Endothelial cell (in vitro differentiated cells): ENCODE data around the gene GRIP1. TPM values are rescaled to one million over a fixed set of nuclear protein-coding genes. Genes with fewer than 3 reads are reported as not detected.

ENCODE experiments used
- DNase-seq: peaks from one replicate; pipeline ENCODE4 v3.0.0; 2021; ENCODE audit warnings: low spot score
- H3K27ac Mint-ChIP-seq: one replicate; pipeline ENCODE4 v1.8.0; 2021; ENCODE audit warnings: mixed read lengths, inconsistent platforms; ENCODE audit not compliant: unreplicated experiment
- H3K27me3 Mint-ChIP-seq: one replicate; pipeline ENCODE4 v1.8.0; 2021; ENCODE audit warnings: mild to moderate bottlenecking, moderate library complexity, mixed read lengths, inconsistent platforms; ENCODE audit not compliant: unreplicated experiment
- H3K36me3 Mint-ChIP-seq: one replicate; pipeline ENCODE4 v1.8.0; 2021; ENCODE audit warnings: mild to moderate bottlenecking, low read depth, mixed read lengths, inconsistent platforms; ENCODE audit not compliant: unreplicated experiment
- H3K4me1 Mint-ChIP-seq: one replicate; pipeline ENCODE4 v1.8.0; 2021; ENCODE audit warnings: mild to moderate bottlenecking, mixed read lengths, inconsistent platforms; ENCODE audit not compliant: unreplicated experiment
- H3K4me3 Mint-ChIP-seq: one replicate; pipeline ENCODE4 v1.8.0; 2021; ENCODE audit warnings: mild to moderate bottlenecking, mixed read lengths, inconsistent platforms; ENCODE audit not compliant: unreplicated experiment
- H3K9me3 Mint-ChIP-seq: one replicate; pipeline ENCODE4 v1.8.0; 2021; ENCODE audit warnings: mixed read lengths, inconsistent platforms; ENCODE audit not compliant: unreplicated experiment
- CTCF ChIP-seq: fragments of 200-600 bp; sonication (generic); IDR thresholded peaks from one replicate; pipeline ENCODE4 v1.5.0; 2021; ENCODE audit warnings: antibody characterized with exemption; ENCODE audit not compliant: unreplicated experiment
- total RNA-seq: library from RNA; stranded (reverse); fragmentation: NEBNext Ultra II Directional; extraction: Animal tissue kit (Norgen Biotek cat#: 25700); gene quantifications from one replicate; pipeline ENCODE4 v1.2.1, GENCODE V29; 2021; ENCODE audit not compliant: unreplicated experiment

The GRIP1 gene
- total RNA-seq, 1 donor from 2014 or later = 36.2 TPM

GRCh38 chr12:66629138-66629870 lies 49.6 kb downstream of the GRIP1 start:
- H3K36me3 Mint-ChIP-seq = no peaks in the 10 kb centered on the region
- no peak overlapping the region for H3K27ac Mint-ChIP-seq
- H3K9me3 Mint-ChIP-seq = no peaks in the 10 kb centered on the region
- peaks cover 14% of the 10 kb centered on the region for H3K4me1 Mint-ChIP-seq
- H3K27me3 Mint-ChIP-seq = no peaks in the 10 kb centered on the region
- TF ChIP-seq CTCF = no peak
- no peak for DNase-seq
- no peak overlapping the region for H3K4me3 Mint-ChIP-seq

- H3K27ac Mint-ChIP-seq = no peak overlapping the region
- no peak for DNase-seq
These were observed 50.9 kb downstream of the GRIP1 start for GRCh38 chr12:66627988-66628317.

GRCh38 chr12:66627270-66627987 lies 51.4 kb downstream of the GRIP1 start:
- Mint-ChIP-seq H3K27me3 (no peaks in the 10 kb centered on the region), H3K27ac (no peak overlapping the region), H3K36me3 (no peaks in the 10 kb centered on the region), H3K4me3 (no peak overlapping the region), H3K9me3 (no peaks in the 10 kb centered on the region), H3K4me1 (peaks cover 14% of the 10 kb centered on the region)
- no peak for DNase-seq
- TF ChIP-seq CTCF = no peak

More at GRCh38 chr12:66627988-66628317, 50.9 kb downstream of the GRIP1 start:
- H3K36me3 Mint-ChIP-seq = no peaks in the 10 kb centered on the region
- no peak overlapping the region for H3K4me3 Mint-ChIP-seq
- peaks cover 14% of the 10 kb centered on the region for H3K4me1 Mint-ChIP-seq
- no peaks in the 10 kb centered on the region for H3K27me3 Mint-ChIP-seq
- no peak for TF ChIP-seq CTCF
- H3K9me3 Mint-ChIP-seq = no peaks in the 10 kb centered on the region

GRCh38 chr12:66624806-66625205 lies 54.1 kb downstream of the GRIP1 start:
- no peaks in the 10 kb centered on the region for H3K36me3 Mint-ChIP-seq
- H3K27me3 Mint-ChIP-seq = no peaks in the 10 kb centered on the region
- H3K4me3 Mint-ChIP-seq = no peak overlapping the region
- TF ChIP-seq CTCF = no peak
- H3K27ac Mint-ChIP-seq = no peak overlapping the region
- H3K4me1 Mint-ChIP-seq = peaks cover 24% of the 10 kb centered on the region
- no peak for DNase-seq
- H3K9me3 Mint-ChIP-seq = no peaks in the 10 kb centered on the region

- DNase-seq = no peak
- no peak for TF ChIP-seq CTCF
- H3K9me3 Mint-ChIP-seq = no peaks in the 10 kb centered on the region
- H3K4me1 Mint-ChIP-seq = peaks cover 19% of the 10 kb centered on the region
- no peaks in the 10 kb centered on the region for H3K27me3 Mint-ChIP-seq
- no peaks in the 10 kb centered on the region for H3K36me3 Mint-ChIP-seq
- H3K27ac Mint-ChIP-seq = no peak overlapping the region
- H3K4me3 Mint-ChIP-seq = no peak overlapping the region
These were observed 55.4 kb downstream of the GRIP1 start for GRCh38 chr12:66623455-66623854.
